Measurements from ENCODE around the gene ARMC3.
"Not testable (repeated sequence)": the region's sequence is repeated elsewhere in the genome, so short reads cannot be mapped to it uniquely, and the experiment has no call there.

The ARMC3 gene

DNA sequence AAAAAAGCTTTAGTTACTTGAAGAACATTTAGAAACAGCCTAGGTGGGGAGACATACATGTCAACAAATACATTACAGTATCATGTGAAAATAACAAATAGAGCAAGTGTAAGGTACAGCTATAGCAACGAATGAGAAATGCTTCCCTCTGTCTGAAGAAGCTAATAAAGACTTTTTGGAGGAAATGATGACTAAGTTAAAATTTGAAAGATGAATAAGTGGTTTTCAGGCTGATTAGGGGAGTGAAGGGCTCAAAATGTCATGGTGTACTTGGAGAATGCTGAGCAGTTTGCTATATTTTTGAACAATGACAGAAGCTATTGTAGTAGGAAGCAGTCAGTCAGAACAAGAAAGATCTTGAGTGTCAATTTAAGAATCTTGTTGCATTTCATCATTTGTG, 2.8 kb upstream of the ARMC3 start:
- no peak for DNase-seq

- peak in 2 of 58 donors; percentile 6 to 21 for DNase-seq
These were observed 687 bp upstream of the ARMC3 start for GRCh38 chr10:22927166-22927565.

GRCh38 chr10:22929053-22929452, 1.2 kb downstream of the ARMC3 start:
- not testable (repeated sequence) for DNase-seq

DNA sequence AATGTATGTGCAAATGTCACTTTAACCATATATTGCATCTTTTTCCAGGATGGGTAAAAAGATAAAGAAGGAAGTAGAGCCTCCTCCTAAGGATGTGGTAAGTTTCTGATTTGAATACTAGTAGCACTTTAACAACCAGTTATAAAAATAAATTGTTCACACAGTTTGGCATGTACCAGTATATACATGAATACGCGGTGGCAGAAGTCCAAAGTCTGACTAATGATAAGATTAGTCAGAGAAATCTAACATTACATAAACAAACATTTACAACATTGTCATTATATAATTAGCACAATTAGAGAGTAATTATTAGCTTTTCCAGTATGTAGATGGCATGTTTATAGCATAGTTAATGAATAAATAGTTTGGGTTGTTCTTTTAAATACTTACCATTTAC, 4.1 kb downstream of the ARMC3 start:
- peak in 1 of 58 donors; percentile 40 for DNase-seq

- no peak for DNase-seq
These were observed 4.9 kb downstream of the ARMC3 start for GRCh38 chr10:22932626-22933370.

DNA sequence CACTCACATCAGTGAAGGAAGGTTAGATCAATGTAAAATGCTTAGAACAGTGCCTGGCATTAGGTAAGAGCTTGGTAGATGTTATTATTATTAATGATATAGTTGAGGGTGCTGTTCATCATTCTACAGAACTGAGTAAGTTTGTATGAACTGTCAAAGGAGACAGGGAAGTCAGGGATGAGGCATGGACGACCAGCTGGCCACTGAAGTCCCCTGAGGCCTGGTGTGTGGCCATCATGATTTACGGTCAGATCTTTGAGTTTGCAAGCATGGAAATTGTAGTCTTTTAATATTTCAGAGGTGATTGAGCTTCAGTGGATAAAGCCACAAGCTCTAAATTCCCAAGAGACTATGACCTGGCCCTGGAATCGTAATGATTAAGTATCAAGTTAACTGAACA, 6.9 kb downstream of the ARMC3 start:
- DNase-seq, result no peak

DNA sequence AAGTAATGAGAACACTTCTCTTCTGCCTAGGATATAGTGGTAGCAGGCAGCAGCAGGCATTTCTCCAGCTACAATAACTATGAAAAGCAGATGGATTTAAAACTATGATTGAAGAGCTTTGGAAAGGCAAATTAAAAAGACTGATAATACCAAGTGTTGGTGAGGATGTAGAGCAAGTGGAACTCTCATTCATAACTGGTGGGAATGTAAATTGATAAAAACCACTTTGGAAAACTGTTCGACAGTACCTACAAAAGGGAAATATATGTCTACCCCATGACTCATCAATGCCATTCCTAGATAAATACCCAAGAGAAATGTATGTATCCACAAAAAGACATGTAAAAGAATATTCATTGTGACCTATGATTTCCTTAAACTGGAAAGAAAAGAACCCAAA, 14.6 kb downstream of the ARMC3 start:
- DNase-seq, result no peak

GRCh38 chr10:22945934-22946673, 18.3 kb downstream of the ARMC3 start:
- no peak for DNase-seq

DNA sequence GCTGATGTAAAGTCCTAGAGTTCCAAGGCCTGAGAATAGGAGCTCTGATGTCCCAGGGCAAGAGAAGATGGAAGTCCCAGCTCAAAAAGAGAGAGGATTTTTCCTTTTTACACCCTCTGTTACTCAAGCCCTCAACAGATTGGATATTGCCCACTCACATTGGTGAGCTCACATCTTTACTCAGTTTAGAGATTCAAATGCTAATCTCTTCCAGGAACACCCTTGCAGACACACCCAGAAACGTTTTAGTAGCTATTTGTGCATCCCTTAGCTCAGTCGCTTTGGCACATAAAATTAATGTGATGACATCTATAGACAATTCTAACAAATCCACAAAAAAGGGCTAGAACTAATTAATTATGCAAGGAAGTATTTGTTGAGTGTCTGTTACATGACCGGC, 27.1 kb downstream of the ARMC3 start:
- peak in 1 of 58 donors; percentile 13 for DNase-seq

- DNase-seq, result no peak
These were observed 30.5 kb downstream of the ARMC3 start for GRCh38 chr10:22958338-22958737.

GRCh38 chr10:22959292-22959691, 31.4 kb downstream of the ARMC3 start:
- no peak for DNase-seq

GRCh38 chr10:22959950-22960349, 32.1 kb downstream of the ARMC3 start:
- DNase-seq, result no peak

- no peak for DNase-seq
These were observed 35.0 kb downstream of the ARMC3 start for GRCh38 chr10:22962817-22963216.

DNA sequence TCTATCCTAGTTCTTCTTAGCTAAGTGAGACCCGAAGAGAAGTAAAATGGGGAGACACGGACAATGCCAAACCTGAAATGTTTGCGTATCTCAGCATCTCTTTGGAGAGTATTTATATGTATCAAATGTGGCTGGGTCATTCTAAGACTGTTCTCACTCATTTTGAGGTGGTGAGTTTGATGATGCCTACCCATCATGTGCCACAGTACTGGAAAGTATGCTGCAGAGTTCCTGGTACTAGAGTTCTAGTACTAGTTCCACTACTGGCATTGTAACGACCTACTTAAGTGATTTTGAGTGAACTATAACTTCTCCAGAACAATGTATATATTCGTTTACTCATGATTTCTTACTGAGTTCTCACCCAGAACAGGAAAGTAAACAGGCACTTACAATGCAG, 41.9 kb downstream of the ARMC3 start:
- DNase-seq, result no peak

DNA sequence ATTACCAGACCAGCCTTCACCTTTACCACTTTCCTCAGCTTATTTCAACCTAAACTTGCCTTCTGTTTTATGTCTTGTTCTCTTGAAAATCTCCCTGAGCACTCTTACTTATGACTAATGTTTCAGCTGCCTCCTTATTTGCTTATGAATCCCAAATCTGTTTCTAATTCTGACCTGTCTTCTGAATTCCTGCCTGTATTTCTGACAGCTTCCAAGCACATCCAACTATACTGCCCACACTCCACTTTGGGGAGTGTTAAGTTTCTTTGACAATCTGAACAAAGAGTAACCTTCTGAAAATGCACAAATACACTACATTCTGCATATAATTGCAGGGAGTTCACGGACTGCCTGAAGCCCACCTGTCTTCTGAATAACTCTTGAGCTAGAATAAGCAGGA, 48.7 kb downstream of the ARMC3 start:
- DNase-seq, result peak in 2 of 58 donors; percentile 18 to 23

DNA sequence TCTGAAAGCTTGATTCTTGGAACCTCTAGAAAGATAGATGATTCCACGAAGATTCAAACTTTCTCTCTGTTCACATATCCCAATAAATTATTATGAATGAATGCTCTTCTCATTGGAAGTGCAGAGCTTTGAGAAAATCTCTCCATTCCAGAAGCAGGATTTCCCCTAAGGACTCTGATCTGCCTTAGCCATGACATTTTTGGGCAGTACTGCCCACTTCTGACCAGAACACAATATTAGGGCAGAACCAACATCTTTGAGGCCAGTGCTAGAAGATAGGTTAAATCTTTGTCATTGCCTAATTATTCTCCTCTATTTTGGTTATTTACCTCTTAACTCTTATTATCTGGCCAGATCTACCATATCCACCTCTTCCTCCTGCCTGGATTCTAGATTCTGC, 49.9 kb downstream of the ARMC3 start:
- peak in 4 of 58 donors; percentile 1 to 17 (median 9) for DNase-seq

DNA sequence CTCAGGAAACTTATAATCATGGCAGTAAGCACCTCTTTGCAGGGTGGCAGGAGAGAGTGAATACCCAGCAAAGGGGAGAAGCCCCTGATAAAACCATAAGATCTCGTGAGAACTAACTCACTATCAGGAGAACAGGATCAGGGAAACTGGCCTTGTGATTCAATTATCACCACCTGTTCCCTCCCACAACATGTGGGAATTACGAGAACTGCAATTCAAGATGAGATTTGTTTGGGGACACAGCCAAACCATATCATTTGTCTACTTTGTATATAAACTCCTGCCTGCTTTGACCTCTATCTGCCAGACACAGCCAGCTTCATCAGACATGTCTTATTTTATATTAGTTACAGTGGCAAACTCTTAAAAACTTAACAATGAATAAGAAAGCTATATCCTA, 50.4 kb downstream of the ARMC3 start:
- no peak for DNase-seq

GRCh38 chr10:22978918-22979317, 51.1 kb downstream of the ARMC3 start:
- no peak for DNase-seq

DNA sequence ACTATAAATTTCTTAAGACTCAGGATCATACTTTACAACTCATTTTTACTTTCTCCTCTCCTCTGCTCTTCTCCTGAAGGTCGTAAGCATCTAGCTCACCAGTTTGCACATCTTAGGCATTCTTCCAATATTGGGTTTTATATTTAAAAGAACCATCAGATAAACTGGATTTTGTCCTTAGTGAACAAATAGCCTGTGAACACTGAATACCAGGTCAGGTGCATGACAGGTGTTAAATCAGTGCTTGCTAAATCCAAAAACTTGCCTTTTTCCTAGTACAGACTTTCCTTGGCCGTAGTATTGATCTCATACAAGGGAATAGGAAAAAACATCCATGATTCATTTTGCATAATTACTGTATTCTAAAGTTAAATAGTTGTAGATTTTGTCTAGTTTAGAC, 53.0 kb downstream of the ARMC3 start:
- no peak for DNase-seq

- DNase-seq, result no peak
These were observed 56.2 kb downstream of the ARMC3 start for GRCh38 chr10:22984066-22984465.

DNA sequence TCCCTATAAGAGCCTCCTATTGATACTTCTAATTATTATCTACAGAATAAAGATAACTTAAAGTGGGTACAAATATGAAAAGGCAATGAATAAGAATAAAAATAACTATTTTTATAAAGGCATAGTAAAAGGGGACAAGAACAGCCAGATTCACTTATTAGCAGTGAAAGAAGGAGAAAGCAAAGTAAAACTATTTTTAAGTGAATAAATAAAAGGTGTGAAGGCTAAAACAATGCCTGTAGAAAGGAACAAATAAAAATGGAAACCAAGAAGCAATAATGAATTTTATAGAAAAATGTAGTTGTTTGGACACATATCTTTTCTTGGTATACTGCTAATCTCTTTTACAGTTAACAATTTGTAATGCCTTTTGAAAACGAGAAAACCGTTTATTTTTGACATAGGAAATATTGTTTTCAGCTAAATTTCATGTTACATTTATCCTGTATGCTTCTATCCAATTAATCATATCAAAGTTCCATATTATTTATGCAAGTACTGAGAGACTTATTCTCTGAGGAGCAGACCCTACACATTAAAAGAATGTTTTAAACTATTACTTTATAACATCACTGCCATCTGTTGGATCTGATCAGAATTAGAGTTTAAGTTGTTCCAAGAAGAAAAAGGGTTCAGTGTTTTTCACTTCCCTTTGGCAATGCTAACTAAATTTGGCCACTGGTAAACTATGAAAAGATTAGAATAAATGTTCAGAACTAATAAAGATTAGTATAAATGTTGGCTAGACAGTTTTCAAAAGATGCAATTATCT, 59.1 kb downstream of the ARMC3 start:
- peak in 1 of 58 donors; percentile 62 for DNase-seq

All from anterior cingulate cortex (tissue), 58 donors.